Colonic mucosa (tissue), 4 donors: ENCODE data around the gene SPATA33. TPM values are rescaled to one million over a fixed set of nuclear protein-coding genes. Genes with fewer than 3 reads are reported as not detected.

Experiments used
- DNase-seq: peaks from one replicate; pipeline ENCODE4 v3.0.0-alpha.2; 2020
- H3K27ac ChIP-seq: fragments of 200-600 bp; one replicate; pipeline ENCODE4 v1.8.0; 2021
- H3K27me3 ChIP-seq: fragments of 200-600 bp; one replicate; pipeline ENCODE4 v1.8.0; 2021
- H3K36me3 ChIP-seq: fragments of 200-600 bp; one replicate; pipeline ENCODE4 v1.8.0; 2021
- H3K4me1 ChIP-seq: fragments of 200-600 bp; one replicate; pipeline ENCODE4 v1.8.0; 2021; ENCODE audit warnings: mild to moderate bottlenecking
- H3K4me3 ChIP-seq: fragments of 200-600 bp; one replicate; pipeline ENCODE4 v1.8.0; 2021
- H3K9ac ChIP-seq, 2 donors: one replicate each; pipeline ENCODE4 v1.7.0; 2013; ENCODE audit warnings: control low read depth in 2 of 2, low read depth in 2 of 2, low read length in 2 of 2
- H3K9me3 ChIP-seq: fragments of 200-600 bp; one replicate; pipeline ENCODE4 v1.8.0; 2021
- intact Hi-C: fragments of 100-400 bp; cut with DNase I; formaldehyde crosslinking; loops from one replicate; pipeline ENCODE4 v1.14.1; 2022
- total RNA-seq, 2 donors: library from RNA; stranded (reverse); fragmentation: NEBNext Ultra II Directional in 1 of 2; extraction: Animal tissue kit (Norgen Biotek cat#: 25700) in 1 of 2; gene quantifications; one replicate each; pipeline ENCODE4 v1.2.1, GENCODE V29; 2021
- TF ChIP-seq, protein P1 (sequence below): fragments of 200-600 bp; IDR thresholded peaks from one replicate; pipeline ENCODE4 v1.8.0; 2022; ENCODE audit warnings: antibody characterized with exemption, mild to moderate bottlenecking
- donor health status: healthy.
- donor health status: DM: no; HTN: no; CAD: no.
- donor health status: DM: no; HTN: no; CAD: no.

Gene SPATA33
- total RNA-seq, 2 donors from 2014 or later, result 4.7 to 10.0 TPM

- no peak for DNase-seq
- Histone ChIP-seq H3K36me3 (no peaks in the 10 kb centered on the region), H3K9me3 (no peaks in the 10 kb centered on the region), H3K9ac (no peak within 1 kb of the TSS), H3K4me1 (peaks cover 4% of the 10 kb centered on the region), H3K4me3 (no peak within 1 kb of the TSS), H3K27me3 (peaks cover 19% of the 10 kb centered on the region), H3K27ac (no peak within 1 kb of the TSS)
- TF ChIP-seq, protein P1, sequence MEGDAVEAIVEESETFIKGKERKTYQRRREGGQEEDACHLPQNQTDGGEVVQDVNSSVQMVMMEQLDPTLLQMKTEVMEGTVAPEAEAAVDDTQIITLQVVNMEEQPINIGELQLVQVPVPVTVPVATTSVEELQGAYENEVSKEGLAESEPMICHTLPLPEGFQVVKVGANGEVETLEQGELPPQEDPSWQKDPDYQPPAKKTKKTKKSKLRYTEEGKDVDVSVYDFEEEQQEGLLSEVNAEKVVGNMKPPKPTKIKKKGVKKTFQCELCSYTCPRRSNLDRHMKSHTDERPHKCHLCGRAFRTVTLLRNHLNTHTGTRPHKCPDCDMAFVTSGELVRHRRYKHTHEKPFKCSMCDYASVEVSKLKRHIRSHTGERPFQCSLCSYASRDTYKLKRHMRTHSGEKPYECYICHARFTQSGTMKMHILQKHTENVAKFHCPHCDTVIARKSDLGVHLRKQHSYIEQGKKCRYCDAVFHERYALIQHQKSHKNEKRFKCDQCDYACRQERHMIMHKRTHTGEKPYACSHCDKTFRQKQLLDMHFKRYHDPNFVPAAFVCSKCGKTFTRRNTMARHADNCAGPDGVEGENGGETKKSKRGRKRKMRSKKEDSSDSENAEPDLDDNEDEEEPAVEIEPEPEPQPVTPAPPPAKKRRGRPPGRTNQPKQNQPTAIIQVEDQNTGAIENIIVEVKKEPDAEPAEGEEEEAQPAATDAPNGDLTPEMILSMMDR, result no peak
- intact Hi-C loops, result no loop called here
Measured at GRCh38 chr16:89613231-89613953, 44.2 kb upstream of the SPATA33 start, which contains the start of gene DPEP1. Gene DPEP1, plus strand, starts transcription at chr16:89613642. Its CDS starts 16,769 bp downstream, at chr16:89630411.

DNA sequence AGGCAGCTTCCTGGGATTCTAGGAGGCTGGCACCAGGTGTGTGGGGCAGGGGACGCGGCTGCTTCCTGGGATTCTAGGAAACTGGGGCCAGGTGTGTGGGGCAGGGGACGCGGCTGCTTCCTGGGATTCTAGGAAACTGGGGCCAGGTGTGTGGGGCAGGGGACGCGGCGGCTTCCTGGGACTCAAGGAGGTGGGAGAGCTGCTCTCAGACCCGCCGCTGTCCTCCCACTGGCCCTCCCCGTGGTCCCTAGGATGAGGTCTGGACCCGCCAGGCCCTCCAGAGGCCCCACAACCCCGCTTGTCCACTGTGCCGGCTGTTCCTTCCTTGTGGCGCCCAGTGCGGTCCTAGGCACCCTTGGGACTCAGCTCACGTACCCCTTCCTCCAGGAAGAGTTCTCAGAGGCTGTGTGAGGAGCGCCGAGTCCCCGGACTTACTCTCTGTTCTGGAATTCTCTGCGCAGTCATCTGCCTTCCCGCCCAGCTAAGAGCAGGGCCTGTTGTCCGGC is 43.6 kb upstream of the SPATA33 start:
- Histone ChIP-seq H3K9ac (no peak overlapping the region), H3K27me3 (peaks cover 19% of the 10 kb centered on the region), H3K27ac (no peak overlapping the region), H3K4me3 (no peak overlapping the region), H3K36me3 (no peaks in the 10 kb centered on the region), H3K4me1 (no peaks in the 10 kb centered on the region), H3K9me3 (no peaks in the 10 kb centered on the region)
- DNase-seq, result no peak
- intact Hi-C loops, result no loop called here
- TF ChIP-seq, protein P1, result no peak

DNA sequence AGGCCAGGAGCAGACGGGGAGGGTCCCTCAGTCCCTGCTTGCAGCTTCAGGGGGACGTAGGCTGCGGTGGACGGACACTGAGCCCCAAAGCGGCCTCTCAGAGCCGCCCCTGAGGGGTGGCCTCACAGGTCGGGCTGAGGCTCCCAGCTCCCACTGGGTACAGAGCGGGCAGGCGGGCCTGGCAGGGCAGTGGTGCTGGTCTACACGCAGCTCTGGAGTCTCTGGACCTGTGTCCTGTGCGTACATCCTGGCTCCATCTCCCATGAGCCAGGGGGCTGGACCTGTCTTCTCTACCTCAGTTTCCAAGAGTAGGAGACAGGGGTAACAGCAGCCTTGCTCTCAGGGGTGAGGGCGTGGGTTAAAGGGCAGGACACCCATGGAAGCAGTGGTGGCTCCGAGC is 42.5 kb upstream of the SPATA33 start:
- TF ChIP-seq, protein P1, result no peak
- no peak overlapping the region for H3K27ac ChIP-seq
- H3K9me3 ChIP-seq, result no peaks in the 10 kb centered on the region
- H3K4me1 ChIP-seq, result no peaks in the 10 kb centered on the region
- H3K4me3 ChIP-seq, result no peak overlapping the region
- H3K27me3 ChIP-seq, result peaks cover 20% of the 10 kb centered on the region
- DNase-seq, result no peak
- no peaks in the 10 kb centered on the region for H3K36me3 ChIP-seq
- no peak overlapping the region for H3K9ac ChIP-seq
- intact Hi-C loops, result no loop called here

- H3K9me3 ChIP-seq, result no peaks in the 10 kb centered on the region
- peak; percentile 34 for DNase-seq
- TF ChIP-seq, protein P1, result peak; percentile 65
- H3K36me3 ChIP-seq, result no peaks in the 10 kb centered on the region
- no peaks in the 10 kb centered on the region for H3K4me1 ChIP-seq
- H3K4me3 ChIP-seq, result no peak overlapping the region
- peaks cover 20% of the 10 kb centered on the region for H3K27me3 ChIP-seq
- H3K9ac ChIP-seq, result no peak overlapping the region
- intact Hi-C loops, result no loop called here
- H3K27ac ChIP-seq, result no peak overlapping the region
Measured at GRCh38 chr16:89615596-89616090, 42.0 kb upstream of the SPATA33 start.

DNA sequence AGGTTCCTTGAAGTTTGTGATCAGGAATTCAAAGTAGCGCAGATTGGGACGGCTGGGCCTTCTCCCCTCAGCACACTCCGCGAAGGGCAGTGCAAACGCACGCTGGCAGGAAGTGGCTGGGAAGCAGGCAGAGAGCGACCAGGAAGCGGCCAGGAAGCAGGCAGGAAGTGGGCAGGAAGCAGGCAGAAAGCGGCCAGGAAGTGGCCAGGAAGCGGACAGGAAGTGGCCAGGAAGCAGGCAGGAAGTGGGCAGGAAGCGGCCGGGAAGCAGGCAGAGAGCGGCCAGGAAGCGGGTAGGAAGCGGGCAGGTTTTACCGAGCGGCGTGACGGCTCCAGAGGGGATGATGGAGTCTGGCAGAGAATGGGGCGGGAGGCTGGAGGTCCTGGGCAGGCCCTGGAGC is 41.0 kb upstream of the SPATA33 start:
- Histone ChIP-seq H3K27ac (no peak overlapping the region), H3K9ac (no peak overlapping the region), H3K4me1 (no peaks in the 10 kb centered on the region), H3K36me3 (no peaks in the 10 kb centered on the region), H3K27me3 (peaks cover 24% of the 10 kb centered on the region), H3K9me3 (no peaks in the 10 kb centered on the region), H3K4me3 (no peak overlapping the region)
- intact Hi-C loops, result no loop called here
- TF ChIP-seq, protein P1, result no peak
- DNase-seq, result no peak
